Measurements from ENCODE around the gene NEO1.

NEO1 gene

DNA sequence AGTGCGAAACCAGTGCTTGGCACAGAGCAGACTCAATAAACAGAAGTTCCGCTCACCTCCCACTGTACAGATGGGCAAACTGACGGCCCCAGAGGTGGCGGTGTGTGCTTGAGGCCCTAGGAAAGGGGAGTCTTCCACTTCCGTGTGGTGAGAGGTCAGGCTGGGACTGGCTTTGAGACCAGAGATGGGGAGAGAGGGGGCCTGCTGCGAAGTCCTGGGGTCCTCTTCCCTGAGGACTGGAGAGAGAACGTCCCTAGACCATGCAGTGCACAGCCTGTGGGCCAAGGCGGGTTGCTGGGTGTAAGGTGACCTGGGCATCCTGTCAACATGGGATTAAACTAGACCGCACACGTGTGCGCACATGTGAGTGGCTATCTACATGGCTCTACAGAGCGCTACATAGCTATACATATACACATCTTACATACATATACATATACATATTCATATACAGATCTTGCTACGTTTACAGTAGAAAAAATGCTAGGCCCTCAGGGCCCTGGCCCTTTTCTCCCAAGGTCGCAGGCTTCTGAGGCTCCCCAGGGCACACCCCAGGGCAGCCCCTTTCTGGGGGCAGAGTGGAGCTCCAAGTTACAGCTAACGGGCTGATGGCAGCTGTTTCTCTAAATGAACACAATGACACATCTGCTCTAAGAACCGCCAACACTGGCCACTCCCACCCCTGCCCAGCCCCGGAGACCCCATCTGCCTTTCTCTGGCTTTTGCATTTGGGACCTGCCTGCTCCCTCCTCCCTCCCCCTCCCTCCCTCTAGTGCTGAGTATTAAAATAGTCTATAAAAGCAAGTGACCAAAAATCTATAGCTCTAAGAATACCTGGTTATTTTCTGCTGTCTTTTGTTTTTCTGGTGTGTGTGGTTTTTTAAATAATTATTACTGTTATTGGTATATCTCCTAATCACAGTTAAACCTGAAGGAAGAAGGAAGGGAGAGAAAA, 269.5 kb downstream of the NEO1 start:
- intact Hi-C loops (cut with DNase I; ENCODE audit: low total_unique reads) = no loop called here
- DNase-seq = peak in 1 of 2 donors; percentile 28
- Histone ChIP-seq H3K4me3 (no peak overlapping the region), H3K36me3 (no peaks in the 10 kb centered on the region), H3K4me1 (peaks cover 0 to 16% (median 8%) of the 10 kb centered on the region in 4 donors), H3K27me3 (peaks cover 0 to 67% of the 10 kb centered on the region in 2 donors), H3K27ac (no peak overlapping the region), H3K9me3 (no peaks in the 10 kb centered on the region)
- TF ChIP-seq, protein P1, sequence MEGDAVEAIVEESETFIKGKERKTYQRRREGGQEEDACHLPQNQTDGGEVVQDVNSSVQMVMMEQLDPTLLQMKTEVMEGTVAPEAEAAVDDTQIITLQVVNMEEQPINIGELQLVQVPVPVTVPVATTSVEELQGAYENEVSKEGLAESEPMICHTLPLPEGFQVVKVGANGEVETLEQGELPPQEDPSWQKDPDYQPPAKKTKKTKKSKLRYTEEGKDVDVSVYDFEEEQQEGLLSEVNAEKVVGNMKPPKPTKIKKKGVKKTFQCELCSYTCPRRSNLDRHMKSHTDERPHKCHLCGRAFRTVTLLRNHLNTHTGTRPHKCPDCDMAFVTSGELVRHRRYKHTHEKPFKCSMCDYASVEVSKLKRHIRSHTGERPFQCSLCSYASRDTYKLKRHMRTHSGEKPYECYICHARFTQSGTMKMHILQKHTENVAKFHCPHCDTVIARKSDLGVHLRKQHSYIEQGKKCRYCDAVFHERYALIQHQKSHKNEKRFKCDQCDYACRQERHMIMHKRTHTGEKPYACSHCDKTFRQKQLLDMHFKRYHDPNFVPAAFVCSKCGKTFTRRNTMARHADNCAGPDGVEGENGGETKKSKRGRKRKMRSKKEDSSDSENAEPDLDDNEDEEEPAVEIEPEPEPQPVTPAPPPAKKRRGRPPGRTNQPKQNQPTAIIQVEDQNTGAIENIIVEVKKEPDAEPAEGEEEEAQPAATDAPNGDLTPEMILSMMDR (IDR thresholded peaks at IDR 0.05) = no peak

DNA sequence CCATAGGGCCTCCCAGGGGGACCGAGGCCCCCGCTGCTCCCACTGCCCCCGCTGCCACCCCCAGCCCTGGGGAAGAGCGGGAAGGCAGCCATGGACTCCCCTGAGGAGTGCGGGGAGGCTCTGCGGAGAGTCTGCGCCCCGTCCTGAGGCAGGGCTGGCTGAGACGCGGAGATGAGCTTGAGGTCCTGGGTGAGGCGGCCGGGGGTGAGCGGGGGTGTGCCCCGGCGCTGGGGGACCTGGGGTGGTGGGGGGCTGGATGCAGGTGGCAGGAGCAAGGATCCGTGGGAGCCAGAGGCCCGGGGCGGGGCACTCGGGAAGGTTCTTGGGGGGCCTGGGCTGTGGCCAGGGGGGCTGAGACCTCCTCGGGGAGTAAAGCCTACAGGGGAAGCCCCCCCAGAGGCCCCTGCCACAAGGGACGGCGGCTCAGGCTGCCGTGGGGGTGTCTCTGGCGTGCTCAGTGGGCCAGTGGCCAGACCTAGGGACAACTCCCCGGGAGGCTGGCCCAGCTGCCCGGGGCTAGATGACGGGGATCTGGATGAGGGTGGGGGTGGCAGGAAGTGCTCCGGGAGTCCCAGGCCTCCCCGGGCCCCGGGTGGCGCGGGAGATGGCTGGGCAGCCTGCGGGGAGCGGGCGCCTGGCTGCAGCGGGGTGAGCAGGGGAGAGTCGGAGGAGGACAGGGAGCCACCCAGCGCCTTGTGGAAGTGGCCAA, 270.6 kb downstream of the NEO1 start:
- Histone ChIP-seq H3K4me1 (peaks cover 0 to 17% (median 9%) of the 10 kb centered on the region in 4 donors), H3K9me3 (no peaks in the 10 kb centered on the region), H3K36me3 (no peaks in the 10 kb centered on the region), H3K27ac (no peak overlapping the region), H3K27me3 (peaks cover 0 to 67% of the 10 kb centered on the region in 2 donors), H3K4me3 (no peak overlapping the region)
- TF ChIP-seq, protein P1 (IDR thresholded peaks at IDR 0.05) = no peak
- intact Hi-C loops (cut with DNase I; ENCODE audit: low total_unique reads) = no loop called here
- DNase-seq = peak in 1 of 2 donors; percentile 61

DNA sequence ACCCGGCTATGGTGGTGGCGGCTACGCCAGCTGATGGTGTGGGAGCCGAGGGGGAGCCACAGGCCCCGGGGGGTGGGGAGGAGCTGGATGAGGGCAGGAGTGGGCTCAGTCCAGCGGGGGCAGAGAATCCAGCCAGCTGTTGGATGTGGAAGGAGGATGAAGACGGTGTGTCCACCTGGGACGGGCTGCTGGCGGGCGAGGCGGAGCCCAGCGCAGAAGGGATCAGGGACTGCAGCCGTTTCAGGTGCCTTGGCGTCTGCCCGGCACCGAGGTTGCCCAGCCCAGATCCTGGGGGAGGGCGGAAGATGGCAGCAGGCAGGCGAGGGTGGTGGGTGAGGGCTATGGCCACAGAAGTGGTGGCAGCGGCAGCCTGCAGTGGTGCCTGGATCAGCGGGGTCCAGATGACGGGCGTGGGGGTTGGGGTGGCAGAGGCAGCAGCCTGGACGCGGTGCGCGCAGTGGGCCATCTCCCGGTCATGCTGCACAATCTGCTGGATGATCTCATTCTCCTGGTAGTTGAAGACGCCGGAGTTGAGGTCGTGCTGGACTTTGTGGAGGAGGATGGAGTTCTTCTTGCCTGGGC, 271.2 kb downstream of the NEO1 start:
- Histone ChIP-seq H3K27ac (no peak overlapping the region), H3K27me3 (peaks cover 0 to 65% of the 10 kb centered on the region in 2 donors), H3K9me3 (no peaks in the 10 kb centered on the region), H3K36me3 (no peaks in the 10 kb centered on the region), H3K4me3 (no peak overlapping the region), H3K4me1 (peaks cover 0 to 17% (median 9%) of the 10 kb centered on the region in 4 donors)
- TF ChIP-seq, protein P1 (IDR thresholded peaks at IDR 0.05) = no peak
- peak in 1 of 2 donors; percentile 62 for DNase-seq
- intact Hi-C loops (cut with DNase I; ENCODE audit: low total_unique reads) = no loop called here

DNA sequence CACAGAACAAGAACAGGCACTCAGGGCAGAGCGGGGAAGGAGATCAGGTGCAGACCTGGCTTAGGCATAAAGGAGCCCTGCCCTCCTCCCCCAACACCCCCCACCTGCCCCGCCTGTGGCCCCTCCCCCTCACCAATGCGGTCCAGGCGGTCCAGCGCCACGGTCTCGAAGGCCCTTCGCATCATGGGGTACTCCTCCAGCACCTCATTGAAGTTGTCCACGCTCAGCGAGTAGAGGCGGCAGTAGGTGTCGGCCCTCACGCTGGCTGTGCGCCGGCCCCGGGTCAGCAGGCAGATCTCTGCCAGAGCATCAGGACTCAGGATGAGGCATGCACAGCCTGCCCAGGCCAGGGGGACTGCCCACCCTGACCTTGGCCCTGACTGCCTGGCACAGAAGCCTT, 271.7 kb downstream of the NEO1 start:
- Histone ChIP-seq H3K4me1 (peaks cover 0 to 17% (median 9%) of the 10 kb centered on the region in 4 donors), H3K27ac (no peak overlapping the region), H3K9me3 (no peaks in the 10 kb centered on the region), H3K4me3 (no peak overlapping the region), H3K36me3 (no peaks in the 10 kb centered on the region), H3K27me3 (peaks cover 0 to 61% of the 10 kb centered on the region in 2 donors)
- intact Hi-C loops (cut with DNase I; ENCODE audit: low total_unique reads) = no loop called here
- DNase-seq = peak in 1 of 2 donors; percentile 55
- TF ChIP-seq, protein P1 (IDR thresholded peaks at IDR 0.05) = no peak

DNA sequence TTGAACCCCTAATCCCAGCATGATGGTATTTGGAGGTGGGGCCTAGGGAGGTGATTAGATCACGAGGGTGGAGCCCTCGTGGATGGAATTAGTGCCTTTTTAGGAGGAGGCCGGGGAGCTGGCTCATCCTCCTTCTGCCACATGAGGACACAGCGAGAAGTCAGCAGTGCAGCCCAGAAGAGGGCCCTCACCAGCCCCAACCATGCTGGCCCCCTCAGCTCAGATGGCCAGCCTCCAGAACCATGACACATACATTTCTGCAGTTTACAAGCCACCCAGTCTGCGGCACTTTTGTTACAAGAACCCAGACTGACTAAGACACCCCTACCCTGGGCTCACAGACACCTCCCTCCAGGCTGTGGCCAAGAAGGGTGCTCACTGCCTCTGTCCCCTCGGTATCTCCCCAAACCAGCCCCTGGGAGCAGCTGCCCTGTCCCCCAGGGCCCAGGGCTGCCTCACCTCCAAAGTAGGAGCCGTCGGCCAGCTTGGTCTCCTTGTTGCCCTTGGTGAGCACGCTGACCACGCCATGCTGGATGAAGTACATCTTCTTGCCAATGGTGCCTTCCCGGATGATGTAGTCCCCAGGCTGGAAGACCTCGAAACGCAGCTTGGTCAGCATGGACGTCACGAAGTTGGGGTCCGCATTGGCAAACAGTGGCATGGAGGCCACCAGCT, 272.4 kb downstream of the NEO1 start:
- peaks cover 0 to 54% of the 10 kb centered on the region in 2 donors for H3K27me3 ChIP-seq
- H3K4me1 ChIP-seq = peaks cover 0 to 17% (median 9%) of the 10 kb centered on the region in 4 donors
- intact Hi-C loops (cut with DNase I; ENCODE audit: low total_unique reads) = no loop called here
- TF ChIP-seq, protein P1 (IDR thresholded peaks at IDR 0.05) = no peak
- DNase-seq = peak in 1 of 2 donors; percentile 50
- no peak overlapping the region for H3K4me3 ChIP-seq
- H3K9me3 ChIP-seq = no peaks in the 10 kb centered on the region
- H3K36me3 ChIP-seq = no peaks in the 10 kb centered on the region
- H3K27ac ChIP-seq = no peak overlapping the region

Data from tibial artery (tissue), 4 donors.